ENCODE measurements around the gene KCNG2. TPM values are rescaled to one million over a fixed set of nuclear protein-coding genes. Genes with fewer than 3 reads are reported as not detected.

KCNG2 gene
- total RNA-seq, 4 donors from 2014 or later: 0.55 TPM; not detected in 3

DNA sequence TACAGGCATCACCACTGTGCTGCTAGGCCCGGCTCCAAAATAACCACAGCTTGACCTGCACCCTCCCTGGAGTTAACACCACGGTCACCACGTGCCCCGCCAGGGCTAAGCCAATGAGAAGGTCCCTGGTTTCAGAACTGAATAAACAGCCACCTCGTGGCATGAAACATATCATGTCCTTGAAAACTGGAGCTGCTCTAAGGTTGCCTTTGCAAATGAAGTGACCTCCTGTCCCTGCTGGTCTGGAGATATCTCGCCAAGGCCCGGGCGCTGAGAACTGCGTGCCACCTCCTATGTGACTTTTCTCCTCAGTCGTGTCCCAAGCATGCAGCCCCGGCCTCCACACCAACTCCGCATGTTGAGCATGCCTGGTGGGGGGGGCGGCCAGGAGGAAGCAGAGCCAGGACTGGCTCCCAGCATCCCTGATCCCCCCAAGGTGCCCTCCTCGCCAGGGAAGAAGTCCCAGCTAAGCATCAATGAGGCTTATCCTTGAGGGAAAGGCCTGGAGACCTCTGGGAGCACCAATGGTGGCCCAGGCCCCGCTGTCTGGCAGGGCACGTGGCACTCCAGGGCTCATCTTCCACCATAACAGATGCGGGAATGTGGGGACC is 16.3 kb upstream of the KCNG2 start:
- DNase-seq (no peak), ATAC-seq (no peak)
- H3K27ac ChIP-seq: no peak overlapping the region
- TF ChIP-seq POLR2A (IDR thresholded peaks at IDR 0.05): no peak
- TF ChIP-seq, protein P1, sequence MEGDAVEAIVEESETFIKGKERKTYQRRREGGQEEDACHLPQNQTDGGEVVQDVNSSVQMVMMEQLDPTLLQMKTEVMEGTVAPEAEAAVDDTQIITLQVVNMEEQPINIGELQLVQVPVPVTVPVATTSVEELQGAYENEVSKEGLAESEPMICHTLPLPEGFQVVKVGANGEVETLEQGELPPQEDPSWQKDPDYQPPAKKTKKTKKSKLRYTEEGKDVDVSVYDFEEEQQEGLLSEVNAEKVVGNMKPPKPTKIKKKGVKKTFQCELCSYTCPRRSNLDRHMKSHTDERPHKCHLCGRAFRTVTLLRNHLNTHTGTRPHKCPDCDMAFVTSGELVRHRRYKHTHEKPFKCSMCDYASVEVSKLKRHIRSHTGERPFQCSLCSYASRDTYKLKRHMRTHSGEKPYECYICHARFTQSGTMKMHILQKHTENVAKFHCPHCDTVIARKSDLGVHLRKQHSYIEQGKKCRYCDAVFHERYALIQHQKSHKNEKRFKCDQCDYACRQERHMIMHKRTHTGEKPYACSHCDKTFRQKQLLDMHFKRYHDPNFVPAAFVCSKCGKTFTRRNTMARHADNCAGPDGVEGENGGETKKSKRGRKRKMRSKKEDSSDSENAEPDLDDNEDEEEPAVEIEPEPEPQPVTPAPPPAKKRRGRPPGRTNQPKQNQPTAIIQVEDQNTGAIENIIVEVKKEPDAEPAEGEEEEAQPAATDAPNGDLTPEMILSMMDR (IDR thresholded peaks at IDR 0.05 in 4 of 5, conservative IDR thresholded peaks at IDR 0.05 in 1 of 5): no peak
- no peaks in the 10 kb centered on the region for H3K4me1 ChIP-seq
- intact Hi-C loops (cut with DNase I; ENCODE audit: low total_unique reads) (no loop called here), in situ Hi-C loops (cut with MboI; ENCODE audit: low sequenced_read_pairs in 4 of 4) (no loop called here)
- H3K36me3 ChIP-seq: no peaks in the 10 kb centered on the region
- no peak overlapping the region for H3K4me3 ChIP-seq
- peaks cover 22 to 29% (median 25%) of the 10 kb centered on the region in 3 donors for H3K27me3 ChIP-seq
- no peaks in the 10 kb centered on the region for H3K9me3 ChIP-seq

- in situ Hi-C loops (cut with MboI; ENCODE audit: low sequenced_read_pairs in 4 of 4): no loop called here
- Histone ChIP-seq H3K9me3 (no peaks in the 10 kb centered on the region), H3K4me3 (no peak overlapping the region), H3K4me1 (no peaks in the 10 kb centered on the region), H3K27ac (no peak overlapping the region), H3K36me3 (no peaks in the 10 kb centered on the region), H3K27me3 (peaks cover 35 to 42% (median 38%) of the 10 kb centered on the region in 3 donors)
- intact Hi-C loops (cut with DNase I; ENCODE audit: low total_unique reads): no loop called here
- DNase-seq (no peak), ATAC-seq (no peak)
- TF ChIP-seq POLR2A (IDR thresholded peaks at IDR 0.05): no peak
- TF ChIP-seq, protein P1 (IDR thresholded peaks at IDR 0.05 in 4 of 5, conservative IDR thresholded peaks at IDR 0.05 in 1 of 5): no peak
Measured at GRCh38 chr18:79782566-79783308, 15.0 kb upstream of the KCNG2 start.

DNA sequence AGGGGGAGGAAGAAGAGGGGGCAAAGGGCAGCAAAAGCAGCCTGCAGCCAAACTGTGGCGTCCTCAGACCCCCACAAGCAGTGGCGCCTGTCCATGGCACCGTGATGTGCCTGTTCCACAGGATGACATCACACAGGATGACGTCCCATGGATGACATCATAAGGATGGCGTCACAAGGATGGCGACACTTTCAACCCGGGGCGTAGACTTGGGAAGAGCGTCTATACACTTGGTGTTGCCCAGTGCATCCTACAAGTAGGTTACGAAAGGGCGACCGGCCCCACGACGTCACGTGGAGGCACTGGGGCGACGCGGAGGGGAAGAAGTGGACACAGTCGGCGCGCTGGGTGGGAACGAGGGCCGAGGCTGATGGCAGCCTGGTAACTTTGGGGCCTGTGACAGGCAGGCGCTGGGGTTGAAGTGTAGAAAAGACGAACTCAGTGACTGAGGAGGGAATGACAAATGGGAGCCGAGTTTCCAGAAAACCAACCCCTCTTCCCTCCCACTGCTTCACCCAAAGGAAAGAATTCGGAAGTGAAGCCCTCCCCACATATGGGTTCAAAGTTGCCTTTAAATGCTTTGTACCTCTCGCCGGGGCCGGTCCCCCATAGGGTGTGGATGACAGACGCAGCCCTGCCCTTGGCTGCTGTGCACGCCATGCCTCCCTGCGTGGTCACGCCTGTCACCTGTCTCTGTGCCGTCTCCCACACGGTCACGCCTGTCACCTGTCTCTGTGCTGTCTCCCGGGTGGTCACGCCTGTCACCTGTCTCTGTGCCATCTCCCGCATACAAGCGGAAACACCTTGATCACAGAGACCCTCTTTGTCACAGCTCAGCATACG is 13.4 kb upstream of the KCNG2 start:
- no peak for TF ChIP-seq POLR2A (IDR thresholded peaks at IDR 0.05)
- TF ChIP-seq, protein P1 (IDR thresholded peaks at IDR 0.05 in 4 of 5, conservative IDR thresholded peaks at IDR 0.05 in 1 of 5): no peak
- Histone ChIP-seq H3K4me1 (no peaks in the 10 kb centered on the region), H3K4me3 (no peak overlapping the region), H3K9me3 (no peaks in the 10 kb centered on the region), H3K27me3 (peaks cover 46 to 54% (median 51%) of the 10 kb centered on the region in 3 donors), H3K27ac (no peak overlapping the region), H3K36me3 (no peaks in the 10 kb centered on the region)
- DNase-seq (no peak), ATAC-seq (no peak)
- intact Hi-C loops (cut with DNase I; ENCODE audit: low total_unique reads) (no loop called here), in situ Hi-C loops (cut with MboI; ENCODE audit: low sequenced_read_pairs in 4 of 4) (no loop called here)

DNA sequence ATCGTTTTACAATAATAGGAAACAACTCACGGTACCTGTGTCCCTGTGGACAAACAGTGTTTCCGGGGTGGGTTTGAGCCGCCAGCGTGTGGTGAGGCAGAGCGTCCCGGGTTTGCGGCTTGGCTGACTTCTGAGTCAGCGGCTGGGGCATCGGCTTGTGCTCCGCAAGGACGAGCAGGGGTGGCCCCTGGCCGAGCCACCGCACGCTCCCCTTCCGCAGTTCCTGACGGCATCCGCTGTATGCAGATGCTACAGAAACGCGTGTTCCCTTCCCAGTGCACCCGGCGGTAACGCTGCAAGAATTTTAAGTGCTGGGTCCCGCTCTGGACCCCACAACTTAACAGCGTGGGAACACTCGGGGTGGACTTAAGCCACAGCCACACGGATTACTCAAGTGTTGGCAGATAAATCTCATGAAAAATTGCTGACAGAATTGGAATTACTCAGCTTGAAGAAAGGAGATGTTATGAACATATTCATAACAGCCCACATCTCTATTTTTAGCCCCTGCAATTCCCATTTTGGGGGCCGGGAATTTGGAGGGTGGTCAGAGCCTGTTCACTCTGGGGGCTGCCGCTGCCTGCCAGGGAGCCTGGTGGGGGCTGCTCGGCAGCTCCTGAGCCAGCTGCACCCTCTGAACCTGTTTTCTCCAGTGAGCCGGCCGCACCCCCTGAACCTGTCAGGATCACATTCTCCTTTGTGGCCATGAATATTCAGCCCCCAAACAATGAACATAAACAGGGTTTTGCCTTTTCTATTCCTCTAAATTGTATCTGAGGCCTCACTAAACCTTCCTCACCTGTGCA is 12.6 kb upstream of the KCNG2 start:
- Histone ChIP-seq H3K27me3 (peaks cover 53 to 62% (median 60%) of the 10 kb centered on the region in 3 donors), H3K9me3 (no peaks in the 10 kb centered on the region), H3K36me3 (no peaks in the 10 kb centered on the region), H3K27ac (no peak overlapping the region), H3K4me3 (no peak overlapping the region), H3K4me1 (no peaks in the 10 kb centered on the region)
- TF ChIP-seq POLR2A (IDR thresholded peaks at IDR 0.05): no peak
- TF ChIP-seq, protein P1 (IDR thresholded peaks at IDR 0.05 in 4 of 5, conservative IDR thresholded peaks at IDR 0.05 in 1 of 5): no peak
- in situ Hi-C loops (cut with MboI; ENCODE audit: low sequenced_read_pairs in 4 of 4) (no loop called here), intact Hi-C loops (cut with DNase I; ENCODE audit: low total_unique reads) (no loop called here)
- ATAC-seq (no peak), DNase-seq (no peak)
